Central memory CD8-positive, alpha-beta T cell (primary cell): ENCODE measurements around the gene USP1.

Experiments used
- ATAC-seq: fragments of 150-1000 bp; cut with Tn5 transposase; replicated peaks from 2 replicates; pipeline ENCODE4 v1.10.0; 2022; ENCODE audit warnings: mild to moderate bottlenecking, moderate FRiP score, moderate number of reproducible peaks; ENCODE audit not compliant: poor library complexity, severe bottlenecking; ENCODE audit errors: extremely low read depth
- DNase-seq, 2 donors: peaks; one replicate each; pipeline ENCODE4 v3.0.0; 2021; ENCODE audit warnings: low spot score in 2 of 2
- H3K27ac Mint-ChIP-seq: one replicate; pipeline ENCODE4 v1.8.0; 2022; ENCODE audit warnings: low read depth, mild to moderate bottlenecking, moderate library complexity, mixed read lengths
- H3K27me3 Mint-ChIP-seq: one replicate; pipeline ENCODE4 v1.8.0; 2022; ENCODE audit warnings: mixed read lengths
- H3K36me3 Mint-ChIP-seq: one replicate; pipeline ENCODE4 v1.8.0; 2022; ENCODE audit warnings: mild to moderate bottlenecking, moderate library complexity, mixed read lengths; ENCODE audit not compliant: insufficient read depth
- H3K4me1 Mint-ChIP-seq: one replicate; pipeline ENCODE4 v1.8.0; 2022; ENCODE audit warnings: mixed read lengths
- H3K4me3 Mint-ChIP-seq: one replicate; pipeline ENCODE4 v1.8.0; 2022; ENCODE audit warnings: mild to moderate bottlenecking, moderate library complexity, mixed read lengths
- H3K9me3 Mint-ChIP-seq: one replicate; pipeline ENCODE4 v1.8.0; 2022; ENCODE audit warnings: mixed read lengths

Gene USP1

DNA sequence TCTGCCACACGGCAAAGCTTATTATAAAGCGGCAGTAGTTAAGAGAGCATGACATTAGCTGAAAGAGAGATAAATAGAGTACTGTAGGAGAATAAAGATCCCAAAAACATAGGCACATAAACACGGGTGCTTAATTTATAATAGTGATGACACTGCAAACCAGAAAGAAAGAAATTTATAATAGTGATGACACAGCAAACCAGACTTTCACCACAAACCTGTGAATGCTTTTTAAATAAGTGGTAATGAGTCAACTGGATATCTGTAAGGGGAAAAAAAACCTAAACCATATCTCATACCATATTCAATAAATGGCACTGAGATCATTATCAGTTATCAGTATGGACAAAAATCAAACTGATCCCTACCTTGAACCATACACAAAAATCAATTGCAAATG, 25.5 kb downstream of the USP1 start:
- Mint-ChIP-seq H3K9me3 (no peaks in the 10 kb centered on the region), H3K27me3 (no peaks in the 10 kb centered on the region), H3K4me3 (no peak overlapping the region), H3K27ac (no peak overlapping the region), H3K4me1 (no peaks in the 10 kb centered on the region), H3K36me3 (peaks cover 3% of the 10 kb centered on the region)
- ATAC-seq (no peak), DNase-seq (no peak)

DNA sequence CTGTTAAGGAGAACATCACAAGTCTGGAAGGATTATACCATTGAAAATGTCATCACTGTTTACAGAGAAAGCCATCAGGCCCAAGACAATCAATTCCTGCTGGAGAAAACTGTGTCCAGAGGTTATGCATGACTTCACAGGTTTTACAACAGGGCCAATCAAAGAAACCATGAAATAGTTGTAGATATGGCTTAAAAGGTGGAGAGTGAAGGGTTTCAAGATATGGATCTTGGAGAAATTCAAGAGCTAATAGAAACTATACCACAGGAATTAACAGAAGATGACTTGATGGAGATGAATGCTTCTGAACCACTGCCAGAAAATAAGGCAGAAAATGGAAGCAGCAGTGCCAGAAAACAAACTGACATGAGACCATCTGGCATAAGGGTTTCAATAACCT, 30.2 kb downstream of the USP1 start:
- H3K36me3 Mint-ChIP-seq: peaks cover 3% of the 10 kb centered on the region
- ATAC-seq: no peak
- H3K27me3 Mint-ChIP-seq: no peaks in the 10 kb centered on the region
- no peak overlapping the region for H3K27ac Mint-ChIP-seq
- no peak for DNase-seq
- H3K9me3 Mint-ChIP-seq: no peaks in the 10 kb centered on the region
- H3K4me3 Mint-ChIP-seq: no peak overlapping the region
- no peaks in the 10 kb centered on the region for H3K4me1 Mint-ChIP-seq

DNA sequence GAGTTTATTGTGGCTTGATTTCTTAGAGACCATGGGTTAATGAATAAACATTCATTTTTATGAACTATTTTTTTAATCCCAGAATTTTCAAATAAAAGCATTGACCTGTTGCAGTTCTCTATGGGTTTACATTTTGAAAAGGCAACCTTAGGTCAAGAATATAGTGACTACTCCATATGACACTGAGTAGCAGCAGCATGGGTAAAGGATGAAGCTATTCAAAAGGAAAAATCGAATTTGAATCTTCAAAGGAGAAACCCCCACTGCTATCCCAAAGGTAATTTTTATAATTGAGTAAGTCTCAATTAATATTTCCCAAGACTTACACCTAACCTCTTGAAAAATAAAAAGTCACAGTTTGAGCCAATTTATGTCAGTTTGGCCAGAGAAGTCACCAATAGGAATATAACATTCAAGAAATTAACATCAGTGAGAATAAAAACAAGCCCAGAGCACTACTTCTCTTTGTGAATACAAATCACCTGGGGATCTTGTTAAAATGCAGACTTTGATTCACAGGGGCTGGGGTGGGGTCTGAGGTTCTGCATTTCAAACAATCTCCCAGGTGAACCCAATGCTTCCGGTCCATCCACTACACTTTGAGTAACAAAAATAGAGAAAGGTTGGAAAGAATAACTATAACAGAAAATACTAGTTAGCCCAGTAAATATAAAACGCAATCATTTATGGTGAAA, 39.8 kb downstream of the USP1 start:
- Mint-ChIP-seq H3K4me3 (no peak overlapping the region), H3K27me3 (no peaks in the 10 kb centered on the region), H3K4me1 (no peaks in the 10 kb centered on the region), H3K27ac (no peak overlapping the region), H3K9me3 (no peaks in the 10 kb centered on the region), H3K36me3 (peaks cover 12% of the 10 kb centered on the region)
- ATAC-seq (no peak), DNase-seq (no peak)

DNA sequence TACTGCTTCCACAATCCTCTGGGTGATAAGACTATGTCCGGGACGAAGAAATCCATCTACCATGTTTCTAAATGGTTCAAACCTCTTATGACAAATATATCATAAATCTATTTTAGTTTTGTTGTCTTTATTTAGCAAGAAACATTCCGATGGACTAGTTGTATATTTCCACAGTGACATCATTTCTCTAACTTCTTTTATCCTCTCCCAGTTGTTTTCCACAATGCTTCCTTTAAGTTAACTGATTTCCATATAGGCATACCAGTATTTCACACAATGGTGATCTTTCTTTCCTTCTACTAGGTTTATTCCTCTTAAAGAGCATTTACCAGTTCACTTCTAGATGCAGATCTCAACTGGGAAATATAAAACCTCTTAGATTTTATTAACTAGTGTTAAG, 44.8 kb downstream of the USP1 start:
- no peaks in the 10 kb centered on the region for H3K9me3 Mint-ChIP-seq
- H3K27ac Mint-ChIP-seq: no peak overlapping the region
- ATAC-seq (no peak), DNase-seq (no peak)
- H3K4me1 Mint-ChIP-seq: no peaks in the 10 kb centered on the region
- no peaks in the 10 kb centered on the region for H3K27me3 Mint-ChIP-seq
- H3K36me3 Mint-ChIP-seq: peaks cover 5% of the 10 kb centered on the region
- H3K4me3 Mint-ChIP-seq: no peak overlapping the region

DNA sequence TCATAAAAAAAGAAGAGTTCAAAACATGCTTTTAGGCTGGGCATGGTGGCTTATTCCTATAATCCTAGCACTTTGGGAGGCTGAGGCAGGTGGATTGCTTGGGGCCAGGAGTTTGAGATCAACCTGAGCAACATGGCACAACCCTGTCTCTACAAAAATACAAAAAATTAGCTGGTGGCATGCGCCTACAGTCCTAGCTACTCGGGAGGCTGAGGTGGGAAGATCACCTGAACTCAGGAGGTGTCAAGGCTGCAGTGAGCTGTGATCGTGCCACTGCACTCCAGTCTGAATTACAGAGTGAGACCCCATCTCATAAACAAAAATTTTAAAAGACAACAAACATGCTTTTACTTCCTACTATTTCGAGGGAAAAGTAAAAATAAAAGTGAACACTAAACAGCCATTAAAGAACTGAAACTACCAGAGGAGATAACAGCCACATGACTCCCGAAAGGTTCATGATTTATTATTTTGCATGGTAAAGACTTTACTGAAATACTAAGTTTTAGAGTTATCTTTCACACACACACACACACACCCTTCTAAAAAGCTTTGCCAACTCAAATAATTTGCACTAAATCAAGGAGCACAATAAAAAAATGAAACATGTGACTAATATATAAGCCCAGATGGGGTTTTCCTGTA, 48.1 kb downstream of the USP1 start:
- H3K36me3 Mint-ChIP-seq: peaks cover 10% of the 10 kb centered on the region
- no peaks in the 10 kb centered on the region for H3K4me1 Mint-ChIP-seq
- ATAC-seq (no peak), DNase-seq (no peak)
- H3K4me3 Mint-ChIP-seq: no peak overlapping the region
- no peaks in the 10 kb centered on the region for H3K9me3 Mint-ChIP-seq
- no peak overlapping the region for H3K27ac Mint-ChIP-seq
- H3K27me3 Mint-ChIP-seq: no peaks in the 10 kb centered on the region

DNA sequence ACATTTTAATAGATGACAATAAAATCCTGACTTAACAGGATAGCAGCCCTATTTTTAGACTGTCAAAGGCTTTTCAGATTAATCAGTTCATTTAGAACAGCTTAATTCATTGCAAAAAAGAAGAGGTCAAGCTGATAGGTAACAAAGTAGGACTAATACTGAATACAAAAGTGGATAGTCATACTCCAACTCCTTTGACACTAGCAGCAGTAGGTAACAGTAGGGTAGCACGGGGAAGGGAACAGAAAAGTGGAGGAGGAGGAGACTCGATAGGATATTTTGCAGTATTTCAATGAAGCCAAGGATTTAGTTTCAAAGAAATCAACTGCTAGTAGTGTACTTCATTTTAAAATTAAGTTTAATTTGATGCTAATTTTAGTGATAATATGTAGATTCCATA, 51.1 kb downstream of the USP1 start:
- Mint-ChIP-seq H3K9me3 (no peaks in the 10 kb centered on the region), H3K36me3 (peaks cover 11% of the 10 kb centered on the region), H3K4me1 (no peaks in the 10 kb centered on the region), H3K27ac (no peak overlapping the region), H3K4me3 (no peak overlapping the region), H3K27me3 (no peaks in the 10 kb centered on the region)
- DNase-seq: no peak
- no peak for ATAC-seq

DNA sequence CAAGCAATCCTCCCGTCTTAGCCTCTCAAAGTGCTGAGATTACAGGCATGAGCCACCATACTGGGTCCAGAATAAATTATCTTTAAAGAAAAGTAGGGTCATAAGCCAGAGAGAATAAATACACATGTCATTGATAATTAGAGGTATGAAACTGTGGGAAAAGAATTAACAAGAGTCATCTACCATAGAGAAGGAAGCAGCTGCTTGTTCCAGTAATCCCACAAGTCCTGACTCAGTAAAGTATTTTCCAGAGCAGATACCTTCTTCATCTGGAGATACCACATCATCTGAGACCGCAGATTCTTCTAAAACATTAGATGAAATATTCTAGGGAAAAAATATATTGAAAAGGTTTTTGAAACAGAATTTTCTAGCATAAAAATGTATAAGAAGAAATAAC, 55.7 kb downstream of the USP1 start:
- Mint-ChIP-seq H3K9me3 (no peaks in the 10 kb centered on the region), H3K27me3 (no peaks in the 10 kb centered on the region), H3K4me1 (no peaks in the 10 kb centered on the region), H3K27ac (no peak overlapping the region), H3K4me3 (no peak overlapping the region), H3K36me3 (peaks cover 17% of the 10 kb centered on the region)
- no peak for DNase-seq
- ATAC-seq: no peak

DNA sequence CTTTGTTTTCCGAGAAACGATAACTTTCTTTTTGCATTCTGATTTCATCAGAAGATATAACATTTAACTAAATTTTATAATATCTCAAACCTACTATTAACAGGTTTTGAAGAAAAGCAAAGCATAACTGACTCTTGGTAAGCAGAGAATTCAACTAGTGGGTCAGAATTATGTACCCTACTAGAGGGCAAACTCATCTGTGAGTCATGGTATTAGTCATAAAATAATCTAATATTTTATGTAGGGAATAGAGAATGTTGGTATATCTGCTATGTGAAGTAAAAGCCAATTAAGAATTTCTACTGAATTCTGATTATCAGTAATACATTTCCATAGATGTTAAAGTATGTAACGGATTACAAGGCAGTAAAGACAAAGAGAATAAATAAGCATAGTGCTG, 56.8 kb downstream of the USP1 start:
- H3K9me3 Mint-ChIP-seq: no peaks in the 10 kb centered on the region
- no peak for ATAC-seq
- H3K4me1 Mint-ChIP-seq: no peaks in the 10 kb centered on the region
- H3K4me3 Mint-ChIP-seq: no peak overlapping the region
- no peak overlapping the region for H3K27ac Mint-ChIP-seq
- DNase-seq: no peak
- no peaks in the 10 kb centered on the region for H3K27me3 Mint-ChIP-seq
- peaks cover 14% of the 10 kb centered on the region for H3K36me3 Mint-ChIP-seq

DNA sequence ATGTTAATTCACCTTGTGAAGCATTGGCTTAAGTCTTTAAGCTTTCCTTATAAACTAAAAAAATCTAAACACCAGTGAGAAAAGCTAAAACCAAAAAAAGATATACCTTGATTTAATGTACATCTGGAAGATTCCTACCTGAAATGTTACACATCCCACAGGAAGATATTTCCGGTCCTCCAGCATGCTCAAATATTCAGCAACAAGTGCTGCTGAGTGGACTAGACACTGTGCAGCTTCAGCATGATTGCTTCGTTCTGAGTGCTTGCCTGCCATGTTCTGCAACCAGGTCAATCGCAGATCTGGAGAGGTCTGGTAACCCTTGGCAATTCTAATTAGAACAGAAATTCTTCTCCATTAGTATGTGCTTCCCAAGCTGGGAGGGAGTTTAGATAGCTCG, 57.3 kb downstream of the USP1 start:
- Mint-ChIP-seq H3K36me3 (peaks cover 14% of the 10 kb centered on the region), H3K4me3 (no peak overlapping the region), H3K9me3 (no peaks in the 10 kb centered on the region), H3K4me1 (no peaks in the 10 kb centered on the region), H3K27me3 (no peaks in the 10 kb centered on the region), H3K27ac (no peak overlapping the region)
- ATAC-seq: no peak
- no peak for DNase-seq

DNA sequence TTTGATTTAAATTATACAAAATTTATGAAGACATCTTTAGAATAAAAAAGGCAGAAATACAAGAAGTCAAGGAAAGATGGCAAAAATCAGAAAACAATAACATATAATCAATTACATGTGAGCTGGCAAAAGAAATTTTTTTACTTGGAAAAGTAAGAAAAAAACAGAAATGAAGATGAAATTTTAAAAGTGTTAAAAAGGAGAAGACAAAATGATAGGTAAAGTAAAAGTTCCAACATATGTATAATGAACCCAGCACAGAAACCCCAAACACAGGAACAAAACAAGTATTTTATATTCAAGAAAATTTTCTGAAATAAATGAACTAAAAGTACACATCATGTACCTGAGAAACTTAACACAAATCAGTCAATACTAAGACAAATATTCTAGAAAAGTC, 63.4 kb downstream of the USP1 start:
- no peak overlapping the region for H3K27ac Mint-ChIP-seq

More for the DNA sequence above, 63.4 kb downstream of the USP1 start:
- no peak for DNase-seq
- H3K27me3 Mint-ChIP-seq: no peaks in the 10 kb centered on the region
- no peaks in the 10 kb centered on the region for H3K9me3 Mint-ChIP-seq
- H3K4me3 Mint-ChIP-seq: no peak overlapping the region
- no peak for ATAC-seq
- no peaks in the 10 kb centered on the region for H3K4me1 Mint-ChIP-seq
- H3K36me3 Mint-ChIP-seq: peaks cover 15% of the 10 kb centered on the region
